Fibroblast of lung (primary cell): ENCODE results near the gene ZNF600. TPM values are rescaled to one million over a fixed set of nuclear protein-coding genes. Genes with fewer than 3 reads are reported as not detected.
"Not testable (repeated sequence)": the region's sequence is repeated elsewhere in the genome, so short reads cannot be mapped to it uniquely, and the experiment has no call there.

Experiments used
- DNase-seq, 2 donors: peaks; one replicate each; pipeline versions ENCODE4 v3.0.0 to v3.0.0-alpha.2; 2010; ENCODE audit warnings: low read depth in 2 of 2
- H2AFZ ChIP-seq: 2 replicates; pipeline ENCODE4 v1.5.1; 2012; ENCODE audit warnings: low read length, control low read depth, inconsistent platforms
- H3K27ac ChIP-seq: 2 replicates; pipeline ENCODE4 v1.5.1; 2011; ENCODE audit warnings: low read length, control low read depth; ENCODE audit not compliant: insufficient read depth
- H3K27me3 ChIP-seq: 2 replicates; pipeline ENCODE4 v1.5.1; 2011; ENCODE audit warnings: mild to moderate bottlenecking, low read length; ENCODE audit not compliant: control insufficient read depth, insufficient read depth
- H3K36me3 ChIP-seq: 2 replicates; pipeline ENCODE4 v1.5.1; 2011; ENCODE audit warnings: low read length; ENCODE audit not compliant: control insufficient read depth, insufficient read depth
- H3K4me1 ChIP-seq: 2 replicates; pipeline ENCODE4 v1.5.1; 2011; ENCODE audit warnings: low read length; ENCODE audit not compliant: control insufficient read depth, insufficient read depth; ENCODE audit errors: extremely low read depth
- H3K4me2 ChIP-seq: 2 replicates; pipeline ENCODE4 v1.5.1; 2011; ENCODE audit warnings: low read length, control low read depth; ENCODE audit not compliant: insufficient read depth; ENCODE audit errors: extremely low read depth
- H3K4me3 ChIP-seq, 4 experiments: fragments of 200-600 bp in 1 of 4; sonication (generic) in 1 of 4; replicated peaks in 1 of 4; 2 replicates each; pipeline ENCODE4 v1.5.1; 2011 to 2016; ENCODE audit warnings: low read length in 4 of 4, low read depth in 3 of 4, mild to moderate bottlenecking in 3 of 4, control low read depth in 2 of 4, inconsistent platforms in 1 of 4, mixed read lengths in 1 of 4; ENCODE audit not compliant: insufficient read depth in 1 of 4; ENCODE audit errors: control extremely low read depth in 1 of 4
- H3K79me2 ChIP-seq: 2 replicates; pipeline ENCODE4 v1.5.1; 2012; ENCODE audit warnings: mild to moderate bottlenecking, low read length, inconsistent platforms; ENCODE audit not compliant: control insufficient read depth, insufficient read depth
- H3K9ac ChIP-seq: 2 replicates; pipeline ENCODE4 v1.5.1; 2011; ENCODE audit warnings: mild to moderate bottlenecking, low read length, control low read depth; ENCODE audit not compliant: insufficient read depth
- H3K9me3 ChIP-seq: 2 replicates; pipeline ENCODE4 v1.5.1; 2012; ENCODE audit warnings: low read depth, low read length; ENCODE audit not compliant: control insufficient read depth, insufficient read depth
- H4K20me1 ChIP-seq: 2 replicates; pipeline ENCODE4 v1.5.1; 2011; ENCODE audit warnings: low read length; ENCODE audit not compliant: control insufficient read depth, insufficient read depth; ENCODE audit errors: extremely low read depth
- CTCF ChIP-seq, 2 donors: IDR thresholded peaks in 1 of 2; conservative IDR thresholded peaks in 1 of 2; 1 replicate in 1 of 2; 2 replicates in 1 of 2; pipeline ENCODE4 v1.5.1; 2011 to 2012; ENCODE audit warnings: low read length in 2 of 2, control low read depth in 1 of 2, inconsistent platforms in 1 of 2, low read depth in 1 of 2, mild to moderate bottlenecking in 1 of 2
- EZH2 ChIP-seq: IDR thresholded peaks from 2 replicates; pipeline ENCODE4 v1.5.1; 2012; ENCODE audit warnings: low read length, control low read depth, mild to moderate bottlenecking; ENCODE audit errors: missing control alignments
- polyA plus RNA-seq, 2 donors: library from polyadenylated mRNA; depleted of rRNA in 1 of 2; stranded (reverse) in 1 of 2; unstranded in 1 of 2; fragments of >200 nt; gene quantifications; 2 replicates each; pipeline ENCODE4 v1.2.1, GENCODE V29; 2011 to 2012; ENCODE audit warnings: missing spikeins in 1 of 2
- total RNA-seq: library from RNA; depleted of rRNA; stranded (reverse); fragments of >200 nt; gene quantifications from 2 replicates; pipeline ENCODE4 v1.2.1, GENCODE V29; 2014

ZNF600 gene
- total and polyA plus RNA-seq, 2 donors (not counting 1 experiment from before 2014, with no cell fraction given): 2.7 to 5.0 TPM

- Histone ChIP-seq H4K20me1 (no peaks in the 10 kb centered on the region), H3K9me3 (no peaks in the 10 kb centered on the region), H3K27ac (no peak overlapping the region), H3K9ac (no peak overlapping the region), H3K36me3 (no peaks in the 10 kb centered on the region), H3K4me1 (no peaks in the 10 kb centered on the region), H3K79me2 (no peaks in the 10 kb centered on the region), H3K27me3 (no peaks in the 10 kb centered on the region), H3K4me2 (no peak overlapping the region), H2AFZ (no peak overlapping the region), H3K4me3 (no peak overlapping the region)
- no peak for TF ChIP-seq CTCF (conservative IDR thresholded peaks at IDR 0.05 in 1 of 2, IDR thresholded peaks at IDR 0.05 in 1 of 2; ENCODE audit: low read depth in 1 of 2, low read length in 2 of 2)
- no peak for TF ChIP-seq EZH2
- peak in 1 of 2 donors; percentile 5 for DNase-seq
Observed at GRCh38 chr19:52742516-52742915, 44.1 kb downstream of the ZNF600 start.

GRCh38 chr19:52741951-52742485 lies 44.6 kb downstream of the ZNF600 start:
- H3K9ac ChIP-seq: no peak overlapping the region
- no peaks in the 10 kb centered on the region for H3K9me3 ChIP-seq
- H3K79me2 ChIP-seq: no peaks in the 10 kb centered on the region
- no peaks in the 10 kb centered on the region for H3K27me3 ChIP-seq
- DNase-seq: no peak
- no peak overlapping the region for H3K27ac ChIP-seq
- no peaks in the 10 kb centered on the region for H3K4me1 ChIP-seq
- no peak overlapping the region for H3K4me3 ChIP-seq
- H4K20me1 ChIP-seq: no peaks in the 10 kb centered on the region
- no peak overlapping the region for H3K4me2 ChIP-seq
- H3K36me3 ChIP-seq: no peaks in the 10 kb centered on the region
- TF ChIP-seq CTCF (conservative IDR thresholded peaks at IDR 0.05 in 1 of 2, IDR thresholded peaks at IDR 0.05 in 1 of 2; ENCODE audit: low read depth in 1 of 2, low read length in 2 of 2): no peak
- TF ChIP-seq EZH2: no peak
- no peak overlapping the region for H2AFZ ChIP-seq

GRCh38 chr19:52741371-52741770 lies 45.2 kb downstream of the ZNF600 start:
- not testable (repeated sequence) for H3K27ac ChIP-seq, H3K79me2 ChIP-seq, H3K36me3 ChIP-seq, H3K4me1 ChIP-seq, H3K9me3 ChIP-seq, DNase-seq, H3K27me3 ChIP-seq, H2AFZ ChIP-seq, H3K9ac ChIP-seq, H3K4me3 ChIP-seq, H3K4me2 ChIP-seq, H4K20me1 ChIP-seq
